ENCODE results near the gene CAMK2D.

The CAMK2D gene

GRCh38 chr4:113482325-113482724 is 279.2 kb downstream of the CAMK2D start:
- DNase-seq (ENCODE audit: low read depth), result no peak
- H3K4me3 ChIP-seq (ENCODE audit: low read depth, low read length), result no peak overlapping the region
- TF ChIP-seq, protein P1, sequence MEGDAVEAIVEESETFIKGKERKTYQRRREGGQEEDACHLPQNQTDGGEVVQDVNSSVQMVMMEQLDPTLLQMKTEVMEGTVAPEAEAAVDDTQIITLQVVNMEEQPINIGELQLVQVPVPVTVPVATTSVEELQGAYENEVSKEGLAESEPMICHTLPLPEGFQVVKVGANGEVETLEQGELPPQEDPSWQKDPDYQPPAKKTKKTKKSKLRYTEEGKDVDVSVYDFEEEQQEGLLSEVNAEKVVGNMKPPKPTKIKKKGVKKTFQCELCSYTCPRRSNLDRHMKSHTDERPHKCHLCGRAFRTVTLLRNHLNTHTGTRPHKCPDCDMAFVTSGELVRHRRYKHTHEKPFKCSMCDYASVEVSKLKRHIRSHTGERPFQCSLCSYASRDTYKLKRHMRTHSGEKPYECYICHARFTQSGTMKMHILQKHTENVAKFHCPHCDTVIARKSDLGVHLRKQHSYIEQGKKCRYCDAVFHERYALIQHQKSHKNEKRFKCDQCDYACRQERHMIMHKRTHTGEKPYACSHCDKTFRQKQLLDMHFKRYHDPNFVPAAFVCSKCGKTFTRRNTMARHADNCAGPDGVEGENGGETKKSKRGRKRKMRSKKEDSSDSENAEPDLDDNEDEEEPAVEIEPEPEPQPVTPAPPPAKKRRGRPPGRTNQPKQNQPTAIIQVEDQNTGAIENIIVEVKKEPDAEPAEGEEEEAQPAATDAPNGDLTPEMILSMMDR (conservative IDR thresholded peaks at IDR 0.05; ENCODE audit: low read depth, low read length), result no peak

DNA sequence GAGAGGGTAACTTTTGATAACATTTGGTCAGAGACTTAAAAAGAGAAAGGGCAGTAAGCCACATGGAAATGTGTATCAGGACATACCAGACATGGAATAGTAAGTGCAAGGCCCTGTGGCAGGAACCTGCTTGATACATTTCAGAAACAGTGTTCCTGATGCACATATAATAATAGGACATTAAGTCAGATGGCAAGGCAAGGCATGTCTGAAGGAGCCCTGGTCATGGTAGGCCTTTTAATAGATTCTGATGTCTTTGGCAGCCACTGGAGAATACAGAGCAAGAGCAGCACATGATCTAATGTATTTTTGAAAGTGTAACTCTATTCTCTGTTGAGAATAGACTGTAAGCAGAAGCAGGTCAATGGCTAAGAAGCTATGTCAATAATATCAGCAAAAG is 279.7 kb downstream of the CAMK2D start:
- DNase-seq (ENCODE audit: low read depth), result no peak
- TF ChIP-seq, protein P1 (conservative IDR thresholded peaks at IDR 0.05; ENCODE audit: low read depth, low read length), result no peak
- H3K4me3 ChIP-seq (ENCODE audit: low read depth, low read length), result no peak overlapping the region

DNA sequence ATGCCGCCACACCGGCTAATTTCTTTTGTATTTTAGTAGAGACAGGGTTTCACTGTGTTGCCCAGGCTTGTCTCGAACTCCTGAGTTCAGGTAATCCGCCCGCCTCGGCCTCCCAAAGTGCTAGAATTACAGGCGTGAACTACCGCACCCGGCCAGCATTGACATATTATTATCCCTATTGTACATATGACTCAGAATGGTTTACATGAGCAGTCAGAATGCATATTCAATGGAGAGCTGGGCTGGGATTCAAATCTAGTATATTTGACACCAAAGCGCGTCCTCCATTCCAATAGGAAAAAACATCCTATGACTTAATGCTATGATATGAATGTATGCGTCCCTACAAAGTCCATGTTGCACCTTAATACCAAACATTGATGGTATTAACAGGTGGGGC is 281.4 kb downstream of the CAMK2D start:
- TF ChIP-seq, protein P1 (conservative IDR thresholded peaks at IDR 0.05; ENCODE audit: low read depth, low read length), result no peak
- DNase-seq (ENCODE audit: low read depth), result no peak
- no peak overlapping the region for H3K4me3 ChIP-seq (ENCODE audit: low read depth, low read length)

DNA sequence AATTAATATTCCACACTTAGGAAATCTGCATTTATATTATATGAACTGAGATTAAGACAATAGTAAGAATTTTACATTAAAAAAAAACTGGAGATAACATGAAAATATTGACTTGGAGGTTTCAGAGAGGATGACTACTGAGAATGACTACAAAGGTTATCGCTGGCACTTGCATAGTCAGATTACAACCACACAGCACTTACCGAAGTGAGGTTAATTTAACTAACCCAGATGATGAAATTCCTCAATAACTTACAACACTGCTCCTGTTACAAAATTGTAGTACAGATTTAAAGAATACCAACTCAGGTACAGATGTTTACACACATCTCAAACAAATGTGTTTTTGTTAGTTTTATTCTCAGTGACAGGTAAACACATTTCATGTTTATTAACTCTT is 283.5 kb downstream of the CAMK2D start:
- H3K4me3 ChIP-seq (ENCODE audit: low read depth, low read length), result no peak overlapping the region
- TF ChIP-seq, protein P1 (conservative IDR thresholded peaks at IDR 0.05; ENCODE audit: low read depth, low read length), result no peak
- no peak for DNase-seq (ENCODE audit: low read depth)

DNA sequence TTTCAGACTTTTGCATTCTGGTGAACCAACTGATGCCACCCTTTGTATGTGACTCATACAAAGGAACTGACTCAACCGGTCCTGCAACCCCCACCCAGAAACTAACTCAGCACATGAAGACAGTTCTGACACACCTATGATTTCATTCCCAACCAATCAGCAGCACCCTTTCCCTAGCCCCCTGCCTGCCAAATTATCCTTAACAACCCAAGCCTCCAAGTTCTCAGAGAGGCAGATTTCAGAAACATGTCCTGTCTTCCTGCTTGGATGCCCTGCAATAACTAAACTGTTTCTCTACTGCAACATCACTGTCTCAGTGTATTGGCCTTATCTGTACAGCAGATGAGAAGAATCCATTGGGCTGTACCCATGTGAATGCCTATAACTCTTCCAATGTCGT is 284.7 kb downstream of the CAMK2D start:
- TF ChIP-seq, protein P1 (conservative IDR thresholded peaks at IDR 0.05; ENCODE audit: low read depth, low read length), result no peak
- DNase-seq (ENCODE audit: low read depth), result no peak
- no peak overlapping the region for H3K4me3 ChIP-seq (ENCODE audit: low read depth, low read length)

DNA sequence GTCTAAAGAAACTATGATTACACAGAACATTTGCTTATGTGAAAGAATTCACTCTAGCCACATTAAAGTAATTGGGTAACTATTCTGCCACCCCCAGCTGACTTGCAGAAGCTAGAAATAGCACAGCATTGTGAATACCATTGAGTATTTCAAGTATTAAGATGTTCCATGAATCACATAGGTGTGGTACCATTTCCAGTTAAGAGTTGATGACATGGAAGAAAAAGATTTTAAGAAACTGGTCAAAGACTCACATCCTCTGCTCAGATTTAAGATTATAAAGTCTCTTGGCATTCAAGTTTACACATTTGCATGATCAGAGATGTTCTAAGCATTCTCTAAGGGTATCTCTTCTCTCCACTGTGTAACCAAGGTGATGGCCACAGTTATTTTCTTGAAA is 287.5 kb downstream of the CAMK2D start:
- TF ChIP-seq, protein P1 (conservative IDR thresholded peaks at IDR 0.05; ENCODE audit: low read depth, low read length), result no peak
- no peak overlapping the region for H3K4me3 ChIP-seq (ENCODE audit: low read depth, low read length)
- peak; percentile 93 for DNase-seq (ENCODE audit: low read depth)

DNA sequence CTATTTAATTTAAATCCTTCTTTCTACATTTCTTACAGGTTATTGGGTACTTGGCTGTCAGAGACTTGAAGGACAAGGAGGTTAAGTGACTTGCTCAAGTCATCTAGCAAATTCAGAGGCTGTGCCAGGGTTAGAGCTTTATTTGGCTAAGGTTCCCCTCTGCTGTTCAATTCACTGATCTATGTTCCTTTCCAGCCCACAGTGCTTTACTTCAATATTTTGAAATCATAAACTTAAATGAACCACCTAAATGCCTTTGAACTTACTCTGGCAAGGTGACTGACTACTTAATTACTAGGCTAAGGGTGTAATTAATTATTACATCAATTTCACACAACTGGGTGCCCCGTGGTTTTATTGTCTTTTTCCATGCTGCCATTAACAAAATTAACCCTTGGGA is 288.7 kb downstream of the CAMK2D start:
- TF ChIP-seq, protein P1 (conservative IDR thresholded peaks at IDR 0.05; ENCODE audit: low read depth, low read length), result no peak
- no peak for DNase-seq (ENCODE audit: low read depth)
- H3K4me3 ChIP-seq (ENCODE audit: low read depth, low read length), result no peak overlapping the region
